Brain microvascular endothelial cell (primary cell): ENCODE data around the gene PIAS4.

Experiments
- DNase-seq: peaks from one replicate; pipeline ENCODE4 v3.0.0-alpha.2; 2020
- H3K27ac ChIP-seq: fragments of 250-450 bp; sonication (Bioruptor Pico); 2 replicates; pipeline ENCODE4 v1.5.1; 2020; ENCODE audit warnings: mild to moderate bottlenecking, moderate library complexity
- H3K27me3 ChIP-seq: fragments of 250-450 bp; sonication (Bioruptor Pico); replicated peaks from 2 replicates; pipeline ENCODE4 v1.5.1; 2020; ENCODE audit warnings: mild to moderate bottlenecking
- H3K36me3 ChIP-seq: fragments of 250-450 bp; sonication (Bioruptor Pico); replicated peaks from 2 replicates; pipeline ENCODE4 v1.5.1; 2020; ENCODE audit warnings: mild to moderate bottlenecking
- H3K4me3 ChIP-seq: 2 replicates; pipeline ENCODE4 v1.5.1; 2011; ENCODE audit warnings: low read depth, mild to moderate bottlenecking, control low read depth, low read length, moderate library complexity
- in situ Hi-C: cut with HindIII; loops from 2 replicates; pipeline ENCODE4 v1.10.0; 2017; ENCODE audit warnings: low sequenced_read_pairs, low pct_ligation_motif_present
- TF ChIP-seq, protein P1 (sequence below): IDR thresholded peaks from 2 replicates; pipeline ENCODE4 v1.5.1; 2011; ENCODE audit warnings: low read depth, mild to moderate bottlenecking, moderate library complexity, low read length, control low read depth, inconsistent platforms; ENCODE audit errors: missing control alignments

The PIAS4 gene

DNA sequence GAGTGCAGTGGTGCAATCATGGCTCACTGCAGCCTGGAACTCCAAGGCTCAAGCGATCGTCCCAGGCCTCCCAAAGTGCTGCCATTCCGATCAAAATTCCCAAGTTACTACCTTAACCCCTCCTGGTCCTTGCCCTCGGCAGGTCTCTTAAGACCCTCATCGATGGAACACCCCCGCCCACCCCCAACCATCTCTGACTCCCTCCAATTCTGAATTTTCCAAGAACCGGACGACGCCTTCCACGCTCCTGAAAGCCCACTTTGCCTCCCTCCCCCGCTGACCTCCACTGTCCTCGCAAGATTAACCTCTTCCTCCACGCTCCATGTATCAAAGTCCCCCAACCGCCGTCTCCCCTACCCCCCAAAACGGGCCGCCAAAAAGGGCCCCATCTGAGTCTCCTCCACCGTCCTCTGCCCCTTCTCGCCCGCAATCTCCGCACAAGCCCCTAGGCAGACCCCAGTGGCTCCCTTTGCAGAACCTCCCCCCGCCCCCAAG is 37.2 kb upstream of the PIAS4 start:
- Histone ChIP-seq H3K27me3 (no peaks in the 10 kb centered on the region), H3K4me3 (peak overlapping the region; percentile 98), H3K27ac (peak overlapping the region; percentile 94), H3K36me3 (peaks cover 41% of the 10 kb centered on the region)
- TF ChIP-seq, protein P1, sequence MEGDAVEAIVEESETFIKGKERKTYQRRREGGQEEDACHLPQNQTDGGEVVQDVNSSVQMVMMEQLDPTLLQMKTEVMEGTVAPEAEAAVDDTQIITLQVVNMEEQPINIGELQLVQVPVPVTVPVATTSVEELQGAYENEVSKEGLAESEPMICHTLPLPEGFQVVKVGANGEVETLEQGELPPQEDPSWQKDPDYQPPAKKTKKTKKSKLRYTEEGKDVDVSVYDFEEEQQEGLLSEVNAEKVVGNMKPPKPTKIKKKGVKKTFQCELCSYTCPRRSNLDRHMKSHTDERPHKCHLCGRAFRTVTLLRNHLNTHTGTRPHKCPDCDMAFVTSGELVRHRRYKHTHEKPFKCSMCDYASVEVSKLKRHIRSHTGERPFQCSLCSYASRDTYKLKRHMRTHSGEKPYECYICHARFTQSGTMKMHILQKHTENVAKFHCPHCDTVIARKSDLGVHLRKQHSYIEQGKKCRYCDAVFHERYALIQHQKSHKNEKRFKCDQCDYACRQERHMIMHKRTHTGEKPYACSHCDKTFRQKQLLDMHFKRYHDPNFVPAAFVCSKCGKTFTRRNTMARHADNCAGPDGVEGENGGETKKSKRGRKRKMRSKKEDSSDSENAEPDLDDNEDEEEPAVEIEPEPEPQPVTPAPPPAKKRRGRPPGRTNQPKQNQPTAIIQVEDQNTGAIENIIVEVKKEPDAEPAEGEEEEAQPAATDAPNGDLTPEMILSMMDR: no peak
- DNase-seq: no peak
- in situ Hi-C loops: no loop called here

DNA sequence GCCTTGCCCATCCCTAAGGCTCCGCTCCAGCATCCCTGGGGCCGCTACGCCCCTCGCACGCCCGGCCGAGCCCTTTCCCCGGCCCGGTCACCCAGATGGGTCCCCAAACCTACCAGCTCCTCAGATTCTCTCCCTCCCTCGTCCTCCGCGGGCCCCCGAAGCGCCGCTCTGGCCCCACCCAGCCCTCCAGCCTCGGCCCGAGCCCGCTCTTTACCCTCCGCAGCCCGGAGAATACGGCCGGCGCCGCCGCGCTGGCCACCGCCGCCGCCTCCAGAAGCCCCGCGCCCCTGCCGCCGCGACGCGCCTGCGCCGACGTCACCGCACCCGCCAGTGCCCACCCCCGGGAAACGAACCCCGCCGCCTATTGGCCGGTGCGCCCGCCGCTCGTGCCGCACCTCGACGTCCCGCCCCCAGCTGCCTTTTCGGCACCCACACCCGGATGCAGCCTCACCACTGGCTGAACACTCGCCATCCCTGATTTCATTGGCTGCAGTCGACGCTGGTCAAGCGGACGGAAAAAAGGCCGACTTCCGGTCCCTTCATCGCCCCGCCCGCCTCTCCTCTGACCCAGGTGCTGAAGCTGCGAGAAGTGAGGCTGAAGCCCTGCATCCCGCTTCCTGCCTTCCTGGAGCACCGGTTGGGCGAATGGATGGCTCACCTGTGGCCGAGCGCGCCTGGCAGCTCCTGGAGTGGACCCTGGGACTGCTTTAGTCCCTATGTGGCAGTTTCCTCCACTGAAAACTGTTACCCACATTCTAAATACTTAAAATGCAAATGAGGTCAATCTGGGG is 36.5 kb upstream of the PIAS4 start, which contains the start of gene DAPK3:
DAPK3 (minus strand) TSS at position 292 of the 791 bp plus-strand sequence. CDS start 1,364 bp downstream, outside the sequence.
- H3K27ac ChIP-seq: peak within 1 kb of the TSS; percentile 94
- no peaks in the 10 kb centered on the region for H3K27me3 ChIP-seq
- peak; percentile 97 for DNase-seq
- in situ Hi-C loops: no loop called here
- TF ChIP-seq, protein P1: peak; percentile 1
- peak within 1 kb of the TSS; percentile 98 for H3K4me3 ChIP-seq
- peaks cover 41% of the 10 kb centered on the region for H3K36me3 ChIP-seq

DNA sequence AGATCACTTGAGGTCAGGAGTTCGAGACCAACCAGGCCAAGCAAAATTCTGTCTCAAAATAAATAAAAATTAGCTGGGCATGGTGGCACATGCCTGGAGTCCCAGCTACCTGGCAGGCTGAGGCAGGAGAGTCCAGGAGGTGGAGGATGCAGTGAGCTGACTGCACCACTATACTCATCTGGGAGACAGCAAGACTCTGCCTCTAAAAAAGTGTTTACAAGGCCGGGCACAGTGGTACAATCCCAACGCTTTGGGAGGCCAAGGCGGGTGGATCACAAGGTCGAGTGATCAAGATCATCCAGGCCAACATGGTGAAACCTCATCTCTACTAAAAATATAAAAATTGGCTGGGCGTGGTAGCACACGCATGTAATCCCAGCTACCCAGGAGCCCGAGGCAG is 32.4 kb upstream of the PIAS4 start:
- Histone ChIP-seq H3K27me3 (no peaks in the 10 kb centered on the region), H3K36me3 (peaks cover 58% of the 10 kb centered on the region), H3K27ac (no peak overlapping the region), H3K4me3 (no peak overlapping the region)
- no peak for DNase-seq
- TF ChIP-seq, protein P1: no peak
- in situ Hi-C loops: no loop called here

DNA sequence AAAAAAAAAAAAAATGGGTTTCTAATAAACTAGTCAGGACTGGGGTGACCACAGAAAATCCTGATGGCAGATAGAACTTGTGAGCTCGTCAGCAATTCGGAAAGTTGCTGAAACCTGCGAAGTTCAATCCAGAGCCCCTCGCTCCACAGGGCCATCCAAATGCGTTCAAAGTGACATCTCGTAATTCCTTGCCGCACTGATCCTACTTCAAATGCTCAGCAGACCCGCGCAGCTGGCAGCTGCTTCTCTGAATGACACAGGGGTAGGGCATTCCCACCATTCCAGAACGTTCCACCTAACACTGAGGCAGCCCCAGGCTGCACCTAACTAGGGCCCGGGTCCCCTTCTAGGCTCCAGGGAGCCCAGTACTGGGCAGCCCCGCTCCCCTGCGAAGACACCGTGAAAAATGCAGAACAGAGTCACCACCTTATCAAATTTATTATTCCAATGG is 31.9 kb upstream of the PIAS4 start:
- H3K4me3 ChIP-seq: no peak overlapping the region
- H3K27ac ChIP-seq: no peak overlapping the region
- H3K36me3 ChIP-seq: peaks cover 62% of the 10 kb centered on the region
- in situ Hi-C loops: no loop called here
- H3K27me3 ChIP-seq: no peaks in the 10 kb centered on the region
- TF ChIP-seq, protein P1: no peak
- DNase-seq: no peak

DNA sequence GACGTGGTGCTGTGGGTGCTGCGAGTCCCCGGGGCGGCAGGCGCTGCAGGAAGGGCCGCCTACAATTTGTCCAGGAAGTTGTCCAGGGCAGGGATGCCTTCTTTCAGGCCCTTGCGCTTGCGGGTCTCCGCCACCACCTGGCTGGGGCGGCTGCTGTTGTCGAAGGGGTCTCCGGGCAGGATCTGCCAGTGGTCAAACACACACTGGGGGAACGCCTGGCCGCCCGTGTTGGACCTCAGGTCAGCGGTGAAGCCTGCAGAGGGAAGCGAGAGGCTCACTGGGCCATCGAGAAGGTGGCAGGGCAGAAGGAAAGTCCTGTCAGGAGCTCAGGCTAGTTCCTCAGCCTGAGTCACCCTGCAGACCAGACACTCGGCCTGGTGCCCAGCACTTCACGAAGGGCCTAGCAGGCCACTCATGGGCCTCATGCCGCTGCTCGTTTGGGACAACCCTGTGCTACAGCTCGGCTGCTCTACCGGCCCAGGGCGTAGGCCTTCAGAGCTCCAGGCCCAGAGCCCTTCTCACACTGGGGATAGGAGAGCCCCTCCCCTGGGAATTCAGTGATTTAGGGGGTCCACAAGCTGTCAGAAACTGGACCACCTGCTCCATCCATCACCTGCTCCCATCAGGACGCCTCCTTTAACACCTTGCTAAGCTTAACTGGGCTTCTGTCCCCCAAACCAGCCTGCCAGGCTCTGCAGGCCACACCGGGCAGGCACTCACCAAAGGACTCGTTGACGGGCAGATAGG is 30.9 kb upstream of the PIAS4 start:
- TF ChIP-seq, protein P1: no peak
- H3K27me3 ChIP-seq: no peaks in the 10 kb centered on the region
- peaks cover 71% of the 10 kb centered on the region for H3K36me3 ChIP-seq
- in situ Hi-C loops: no loop called here
- H3K4me3 ChIP-seq: no peak overlapping the region
- DNase-seq: no peak
- no peak overlapping the region for H3K27ac ChIP-seq
